K562 (cell line): ENCODE data around the gene COL6A6. TPM values are rescaled to one million over a fixed set of nuclear protein-coding genes. Genes with fewer than 3 reads are reported as not detected.

Source experiments
- ATAC-seq: fragments of 200-7000 bp; cut with Tn5 transposase; 3 replicates; pipeline ENCODE4 v1.9.1; 2020; ENCODE audit warnings: moderate library complexity
- BruUV-seq: library from RNA; stranded (reverse); fragments of 400-500 nt; replicated peaks from 2 replicates; lab custom pipeline; 2021; lab: Mats Ljungman, UMichigan
- CTCF ChIA-PET: fragments of 300-600 bp; formaldehyde crosslinking; extraction: SDS; loops from one replicate; lab custom pipeline; 2021; ENCODE audit warnings: low intra/inter-chr PET ratio; lab: Yijun Ruan, JAX
- POLR2A ChIA-PET: fragments of 300-600, 350-650 bp; sonication (Branson Sonifier 250); formaldehyde crosslinking; extraction: SDS; loops from one replicate; lab custom pipeline; 2021; ENCODE audit warnings: antibody characterized with exemption, inconsistent platforms; lab: Yijun Ruan, JAX
- DNase-seq, 4 experiments: peaks; one replicate each; pipeline versions ENCODE4 v3.0.0 to v3.0.0-alpha.2; 2011 to 2018; ENCODE audit warnings: low spot score in 3 of 4, mixed read lengths in 3 of 4; ENCODE audit errors: extremely low read depth in 1 of 4
- FAIRE-seq: peaks from 2 replicates; lab custom pipeline; 2011; peaks lifted over from hg19 to GRCh38; lab: Jason Lieb, UNC
- H2AFZ ChIP-seq: 2 replicates; pipeline ENCODE4 v1.6.0; 2011; ENCODE audit warnings: low read depth, low read length, control low read depth, inconsistent platforms
- H3K27ac ChIP-seq: fragments of 200-600 bp; 3 replicates; pipeline ENCODE4 v1.8.0; 2011; ENCODE audit warnings: low read depth, mild to moderate bottlenecking, control low read depth, inconsistent platforms, low read length, moderate library complexity, mixed read lengths; ENCODE audit errors: extremely low read depth
- H3K27me3 ChIP-seq, 2 experiments: fragments of 300-600 bp in 1 of 2; 2 replicates in 1 of 2; 3 replicates in 1 of 2; pipeline versions ENCODE4 v1.6.0 to v1.8.0; 2011; ENCODE audit warnings: inconsistent platforms in 2 of 2, low read length in 2 of 2, mild to moderate bottlenecking in 1 of 2, mixed read lengths in 1 of 2, moderate library complexity in 1 of 2; ENCODE audit not compliant: control insufficient read depth in 2 of 2, insufficient read depth in 2 of 2
- H3K36me3 ChIP-seq: fragments of 300-600 bp; 3 replicates; pipeline ENCODE4 v1.8.0; 2011; ENCODE audit warnings: mild to moderate bottlenecking, low read length, inconsistent platforms; ENCODE audit not compliant: control insufficient read depth, insufficient read depth
- H3K4me1 ChIP-seq, 2 experiments: fragments of 200-600 bp in 1 of 2; replicated peaks in 1 of 2; 2 replicates in 1 of 2; 3 replicates in 1 of 2; pipeline versions ENCODE4 v1.5.1 to v1.8.0; 2011; ENCODE audit warnings: inconsistent platforms in 2 of 2, low read length in 2 of 2, mild to moderate bottlenecking in 1 of 2, mixed read lengths in 1 of 2, moderate library complexity in 1 of 2; ENCODE audit not compliant: control insufficient read depth in 2 of 2, insufficient read depth in 2 of 2
- H3K4me2 ChIP-seq: 2 replicates; pipeline ENCODE4 v1.6.1; 2011; ENCODE audit warnings: low read length, control low read depth, inconsistent platforms, mixed read lengths; ENCODE audit not compliant: insufficient read depth
- H3K4me3 ChIP-seq: fragments of 200-600 bp; sonication (generic), shearing (Covaris generic); 2 replicates; pipeline ENCODE4 v1.5.1; 2016; ENCODE audit warnings: control low read depth, inconsistent platforms
- H3K79me2 ChIP-seq: fragments of 200-600 bp; 3 replicates; pipeline ENCODE4 v1.8.0; 2011; ENCODE audit warnings: low read length, inconsistent platforms; ENCODE audit not compliant: control insufficient read depth, insufficient read depth
- H3K9ac ChIP-seq, 2 experiments: 2 replicates each; pipeline versions ENCODE4 v1.6.0 to v1.6.1; 2011; ENCODE audit warnings: low read depth in 2 of 2, low read length in 2 of 2, control low read depth in 1 of 2, inconsistent platforms in 1 of 2, mild to moderate bottlenecking in 1 of 2, mixed read lengths in 1 of 2; ENCODE audit not compliant: insufficient read depth in 1 of 2
- H3K9me1 ChIP-seq: one replicate; pipeline ENCODE4 v1.6.0; 2011; ENCODE audit warnings: inconsistent platforms, mild to moderate bottlenecking, low read length, moderate library complexity; ENCODE audit not compliant: control insufficient read depth, insufficient read depth
- H3K9me3 ChIP-seq: replicated peaks from 2 replicates; pipeline ENCODE4 v1.5.1; 2011; ENCODE audit warnings: low read depth, low read length, inconsistent platforms; ENCODE audit not compliant: control insufficient read depth, insufficient read depth
- H4K20me1 ChIP-seq: replicated peaks from 2 replicates; pipeline ENCODE4 v1.6.1; 2011; ENCODE audit warnings: low read length, inconsistent platforms, mixed read lengths; ENCODE audit not compliant: control insufficient read depth, insufficient read depth
- CHAMP1 ChIP-seq: fragments of 450-650 bp; IDR thresholded peaks from 2 replicates; pipeline ENCODE4 v1.6.1; 2016; ENCODE audit warnings: mild to moderate bottlenecking
- POLR2B ChIP-seq: fragments of 450-650 bp; IDR thresholded peaks from 2 replicates; pipeline ENCODE4 v1.6.1; 2018; ENCODE audit warnings: low read depth; ENCODE audit not compliant: partially characterized antibody
- SPI1 ChIP-seq: IDR thresholded peaks from 2 replicates; pipeline ENCODE4 v1.6.1; 2011; ENCODE audit warnings: low read depth, low read length, control low read depth, borderline replicate concordance
- WGBS: fragments of 100-300 bp; shearing (Covaris generic); methylation state at CpG from one replicate; pipeline ENCODE4 v1.1.6; 2016; ENCODE audit warnings: low coverage, mixed read lengths; ENCODE audit not compliant: insufficient coverage; ENCODE audit errors: missing lambda C conversion rate; 5-methylcytosine and 5-hydroxymethylcytosine counted together
- in situ Hi-C: fragments of 300-500 bp; cut with MboI; formaldehyde crosslinking; loops from 4 replicates; pipeline ENCODE4 v1.15.0; 2018; ENCODE audit warnings: inconsistent platforms, mixed read lengths
- intact Hi-C: fragments of 100-400 bp; cut with micrococcal nuclease; formaldehyde crosslinking; loops from 2 replicates; pipeline ENCODE4 v1.14.2; 2022
- polyA plus RNA-seq, 8 experiments: library from polyadenylated mRNA; depleted of rRNA in 4 of 8; stranded (reverse) in 5 of 8; unstranded in 3 of 8; fragments of >200 nt; fragmentation: Nextera tagmentation in 2 of 8; fragmentation: Illumina TruSeq in 1 of 8; extraction: Ambion mirVana in 2 of 8; extraction: Trizol in 1 of 8; gene quantifications; 2 replicates each; pipeline versions ENCODE4 v1.2.1 to v1.2.3, GENCODE V29; 2011 to 2014; ENCODE audit warnings: inconsistent platforms in 1 of 8, missing spikeins in 1 of 8
- total RNA-seq, 7 experiments: library from RNA; depleted of rRNA in 6 of 7; stranded (reverse); fragments of >200 nt in 6 of 7; fragmentation: Illumina TruSeq in 2 of 7; extraction: Trizol in 2 of 7; gene quantifications; 2 replicates each; pipeline versions ENCODE4 v1.2.1 to v1.2.3, GENCODE V29; 2011 to 2021; ENCODE audit warnings: low replicate concordance in 1 of 7

COL6A6 gene
- total and polyA plus RNA-seq, 9 of the 15 experiments (the other 6 are each of a cell fraction or from before 2014, with no cell fraction given) = 0.03 to 0.04 (median 0.03) TPM; not detected in 4

- no peaks in the 10 kb centered on the region; a peak in 1 of 5 replicates for H3K4me1 ChIP-seq
- no peak overlapping the region for H3K4me3 ChIP-seq
- FAIRE-seq (no peak), DNase-seq (no peak), ATAC-seq (no peak)
- H3K4me2 ChIP-seq = no peak overlapping the region
- TF ChIP-seq SPI1 (peak; percentile 42; the same call in 1 of the 2 replicates), CHAMP1 (no peak), POLR2B (no peak)
- CTCF ChIA-PET = no interaction called here
- POLR2A ChIA-PET = no interaction called here
- no peaks in the 10 kb centered on the region for H3K27me3 ChIP-seq
- H3K79me2 ChIP-seq = no peaks in the 10 kb centered on the region
- no peaks in the 10 kb centered on the region for H4K20me1 ChIP-seq
- BruUV-seq = no TSS peak
- in situ Hi-C loops (no loop called here), intact Hi-C loops (no loop called here)
- 12% methylated on average over 3 of the region's 3 CpGs for WGBS
- no peaks in the 10 kb centered on the region for H3K9me1 ChIP-seq
- H3K36me3 ChIP-seq = no peaks in the 10 kb centered on the region
- H3K9ac ChIP-seq = no peak overlapping the region
- no peaks in the 10 kb centered on the region for H3K9me3 ChIP-seq
- H2AFZ ChIP-seq = 0 out of 2 replicates have a peak overlapping the region, but pooled peaks have one; percentile 19
- H3K27ac ChIP-seq = no peak overlapping the region
Observed at GRCh38 chr3:130543322-130543721, 26.3 kb downstream of the COL6A6 start.
